Measurements from ENCODE around the gene ARFGEF2. TPM values are rescaled to one million over a fixed set of nuclear protein-coding genes. Genes with fewer than 3 reads are reported as not detected.

ARFGEF2 gene
- total RNA-seq, 2 experiments from 2014 or later = 30.4 to 30.8 TPM

DNA sequence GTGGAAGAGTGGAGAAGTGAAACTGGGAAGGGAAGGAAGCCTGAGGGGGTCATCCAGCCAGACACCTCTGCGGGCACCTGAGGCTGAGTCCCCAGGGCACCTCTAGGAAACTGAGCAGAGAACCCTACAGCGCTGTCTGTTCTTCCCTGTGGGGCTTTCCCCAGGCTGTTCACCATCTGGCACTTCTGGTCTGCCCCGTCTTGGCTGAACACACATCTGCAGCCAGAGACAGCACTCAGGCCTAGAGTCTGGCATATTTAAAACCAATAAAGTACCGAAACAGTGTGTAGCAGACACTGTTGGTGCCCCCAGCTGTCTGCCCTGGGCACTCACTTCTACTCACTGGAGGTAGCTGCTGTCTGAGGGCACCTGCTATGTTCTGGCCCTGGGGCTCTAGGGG, 9.4 kb upstream of the ARFGEF2 start:
- H3K27ac Mint-ChIP-seq = no peak overlapping the region
- no peak overlapping the region for H3K4me3 Mint-ChIP-seq
- H3K36me3 Mint-ChIP-seq = peaks cover 9% of the 10 kb centered on the region
- no peak for DNase-seq
- H3K9me3 Mint-ChIP-seq = peaks cover 6% of the 10 kb centered on the region
- no peaks in the 10 kb centered on the region for H3K27me3 Mint-ChIP-seq
- peaks cover 7% of the 10 kb centered on the region for H3K4me1 Mint-ChIP-seq

DNA sequence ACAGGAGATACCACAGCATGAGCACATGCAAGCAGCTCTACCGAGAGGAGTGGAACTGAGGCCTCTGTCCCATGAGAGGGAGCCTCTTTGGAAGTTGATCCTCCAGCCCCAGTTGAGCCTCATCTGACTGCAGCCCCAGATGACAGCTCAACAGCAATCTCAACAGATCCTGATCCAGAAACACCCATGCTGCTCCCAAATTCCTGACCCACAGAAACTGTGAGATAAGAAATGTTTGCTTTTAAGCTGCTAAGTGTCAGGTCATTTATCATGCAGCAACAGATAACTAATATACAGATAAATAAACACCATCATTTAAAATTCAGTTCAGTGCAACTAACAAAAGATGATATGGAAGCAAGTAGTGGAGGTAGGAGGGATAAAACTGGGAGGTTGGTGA, 4.8 kb upstream of the ARFGEF2 start:
- no peak overlapping the region for H3K4me3 Mint-ChIP-seq
- H3K27ac Mint-ChIP-seq = no peak overlapping the region
- no peaks in the 10 kb centered on the region for H3K9me3 Mint-ChIP-seq
- no peak for DNase-seq
- peaks cover 4% of the 10 kb centered on the region for H3K36me3 Mint-ChIP-seq
- no peaks in the 10 kb centered on the region for H3K27me3 Mint-ChIP-seq
- H3K4me1 Mint-ChIP-seq = peaks cover 8% of the 10 kb centered on the region

- H3K4me3 Mint-ChIP-seq = peak overlapping the region; percentile 97
- no peak overlapping the region for H3K27ac Mint-ChIP-seq
- no peaks in the 10 kb centered on the region for H3K27me3 Mint-ChIP-seq
- no peak for DNase-seq
- H3K9me3 Mint-ChIP-seq = no peaks in the 10 kb centered on the region
- H3K4me1 Mint-ChIP-seq = peaks cover 31% of the 10 kb centered on the region
- H3K36me3 Mint-ChIP-seq = peaks cover 4% of the 10 kb centered on the region
Measured at GRCh38 chr20:48919336-48919881, 2.1 kb upstream of the ARFGEF2 start.

DNA sequence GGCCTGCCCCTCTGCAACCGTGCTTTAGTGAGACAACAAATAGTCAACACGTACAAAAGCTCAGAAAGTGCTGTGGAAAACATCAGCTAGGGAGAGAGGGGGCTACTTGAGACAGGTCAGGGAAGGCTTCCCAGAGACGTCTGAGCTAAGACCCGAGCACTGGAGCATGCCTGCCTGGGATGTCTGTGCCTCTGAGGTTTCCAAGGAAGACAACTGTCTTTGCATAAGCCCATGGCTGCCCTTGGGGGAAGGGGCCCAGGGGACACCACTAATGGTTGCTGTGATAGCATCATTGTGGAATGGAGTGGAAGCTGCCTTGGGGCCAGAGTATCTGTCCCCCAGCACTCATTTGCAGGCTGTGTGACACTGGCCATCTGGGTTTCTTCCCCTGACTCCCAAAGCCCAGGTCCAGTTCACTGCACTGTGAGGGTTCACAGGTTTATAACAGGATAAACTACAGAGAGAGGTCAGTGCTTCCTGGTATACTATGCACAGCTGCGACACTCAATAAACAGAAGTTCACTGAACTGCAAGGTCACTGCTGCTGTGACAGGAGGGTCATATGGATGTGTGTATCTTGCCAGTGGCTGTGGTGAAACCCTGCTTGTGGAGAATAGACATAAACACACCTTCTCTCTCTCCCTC, 1.5 kb upstream of the ARFGEF2 start:
- Mint-ChIP-seq H3K9me3 (no peaks in the 10 kb centered on the region), H3K27ac (peak overlapping the region; percentile 96)

GRCh38 chr20:48920527-48921167, 864 bp upstream of the ARFGEF2 start:
- no peaks in the 10 kb centered on the region for H3K27me3 Mint-ChIP-seq
- H3K4me3 Mint-ChIP-seq = peak overlapping the region; percentile 97
- no peaks in the 10 kb centered on the region for H3K9me3 Mint-ChIP-seq
- no peak for DNase-seq
- H3K36me3 Mint-ChIP-seq = peaks cover 4% of the 10 kb centered on the region
- H3K27ac Mint-ChIP-seq = peak overlapping the region; percentile 96
- peaks cover 40% of the 10 kb centered on the region for H3K4me1 Mint-ChIP-seq

More for the DNA sequence above, 1.5 kb upstream of the ARFGEF2 start:
- Mint-ChIP-seq H3K4me3 (peak overlapping the region; percentile 97), H3K36me3 (peaks cover 4% of the 10 kb centered on the region), H3K4me1 (peaks cover 35% of the 10 kb centered on the region), H3K27me3 (no peaks in the 10 kb centered on the region)
- DNase-seq = no peak

- Mint-ChIP-seq H3K36me3 (peaks cover 12% of the 10 kb centered on the region), H3K4me3 (peak overlapping the region; percentile 94), H3K27ac (peak overlapping the region; percentile 94), H3K9me3 (no peaks in the 10 kb centered on the region), H3K27me3 (no peaks in the 10 kb centered on the region), H3K4me1 (peaks cover 52% of the 10 kb centered on the region)
- no peak for DNase-seq
Measured at GRCh38 chr20:48921883-48922820, 641 bp downstream of the ARFGEF2 start.

DNA sequence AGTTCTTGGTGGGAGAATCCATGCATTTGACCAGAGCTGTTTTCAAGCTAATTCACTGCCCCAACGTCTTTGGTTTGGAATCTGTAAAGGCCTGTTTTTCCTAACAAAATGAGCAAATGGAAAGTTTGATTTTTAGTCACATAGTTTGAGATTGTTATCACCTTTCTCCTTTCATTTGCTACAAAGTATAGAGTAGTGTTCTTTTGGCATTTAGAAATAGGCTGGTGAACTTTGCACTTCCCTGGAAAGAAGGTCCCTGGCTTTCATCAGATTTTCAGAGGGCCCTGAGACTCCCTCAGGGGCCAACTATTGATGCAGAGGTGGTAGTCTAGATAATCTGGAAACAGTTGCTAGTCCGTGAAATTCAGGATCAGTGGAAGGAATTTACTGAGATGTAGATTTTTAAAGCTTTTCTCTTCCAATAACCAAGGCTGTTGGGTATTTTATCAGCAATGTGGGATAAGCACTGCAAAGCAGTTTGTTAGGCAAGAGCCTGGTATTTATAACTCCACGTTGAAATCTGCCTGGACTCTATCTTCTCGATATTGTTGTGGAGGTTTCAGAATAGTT, 1.7 kb downstream of the ARFGEF2 start:
- H3K4me3 Mint-ChIP-seq = peak overlapping the region; percentile 94
- H3K27ac Mint-ChIP-seq = peak overlapping the region; percentile 74
- no peak for DNase-seq
- no peaks in the 10 kb centered on the region for H3K9me3 Mint-ChIP-seq
- no peaks in the 10 kb centered on the region for H3K27me3 Mint-ChIP-seq
- H3K4me1 Mint-ChIP-seq = peaks cover 52% of the 10 kb centered on the region
- H3K36me3 Mint-ChIP-seq = peaks cover 13% of the 10 kb centered on the region

GRCh38 chr20:48924756-48925109, 3.2 kb downstream of the ARFGEF2 start:
- Mint-ChIP-seq H3K27me3 (no peaks in the 10 kb centered on the region), H3K36me3 (peaks cover 13% of the 10 kb centered on the region), H3K4me1 (peaks cover 55% of the 10 kb centered on the region), H3K4me3 (no peak overlapping the region), H3K27ac (no peak overlapping the region), H3K9me3 (no peaks in the 10 kb centered on the region)
- DNase-seq = no peak

DNA sequence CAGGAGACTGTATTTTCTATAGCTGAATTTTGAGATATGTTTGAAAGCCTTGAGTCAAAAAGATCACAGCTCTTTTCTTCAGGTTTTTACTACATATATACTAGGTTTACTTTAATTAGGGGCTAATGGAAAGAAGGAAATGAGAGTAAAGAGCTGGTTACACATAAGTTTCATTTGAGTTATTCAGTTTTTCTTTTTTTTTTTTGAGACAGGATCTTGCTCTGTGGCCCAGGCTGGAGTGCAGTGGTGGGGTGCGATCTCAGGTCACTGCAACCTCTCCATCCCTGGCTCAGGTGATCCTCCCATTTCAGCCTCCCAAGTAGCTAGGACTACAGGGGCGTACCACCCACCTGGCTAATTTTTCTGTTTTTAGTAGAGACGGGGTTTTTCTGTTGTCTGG, 4.8 kb downstream of the ARFGEF2 start:
- no peak overlapping the region for H3K4me3 Mint-ChIP-seq
- H3K27me3 Mint-ChIP-seq = no peaks in the 10 kb centered on the region
- DNase-seq = no peak
- H3K9me3 Mint-ChIP-seq = no peaks in the 10 kb centered on the region
- H3K4me1 Mint-ChIP-seq = peaks cover 47% of the 10 kb centered on the region
- H3K27ac Mint-ChIP-seq = peak overlapping the region; percentile 24
- H3K36me3 Mint-ChIP-seq = peaks cover 9% of the 10 kb centered on the region

DNA sequence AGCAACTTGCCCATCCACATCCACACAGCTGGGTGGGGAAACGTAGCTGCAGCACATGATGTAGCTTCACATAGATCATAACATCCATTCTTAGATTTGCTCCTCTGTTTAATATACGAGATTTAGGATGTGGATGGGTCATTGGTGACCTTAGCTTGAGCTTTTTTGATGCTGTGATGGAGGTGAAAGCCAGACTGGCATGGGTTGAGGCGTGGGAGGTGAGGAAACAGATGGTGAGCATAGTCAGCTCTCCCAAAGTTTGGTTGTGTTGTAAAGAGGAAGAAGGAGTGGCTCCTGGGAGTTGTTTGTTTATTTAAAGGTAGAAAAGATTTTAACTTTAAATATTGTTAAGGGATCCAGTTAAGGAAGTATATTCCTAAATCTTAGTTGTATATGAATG, 5.3 kb downstream of the ARFGEF2 start:
- DNase-seq = no peak
- Mint-ChIP-seq H3K4me1 (peaks cover 47% of the 10 kb centered on the region), H3K36me3 (peaks cover 9% of the 10 kb centered on the region), H3K9me3 (no peaks in the 10 kb centered on the region), H3K27me3 (no peaks in the 10 kb centered on the region), H3K4me3 (no peak overlapping the region), H3K27ac (no peak overlapping the region)

- no peak overlapping the region for H3K27ac Mint-ChIP-seq
- H3K4me1 Mint-ChIP-seq = peaks cover 30% of the 10 kb centered on the region
- H3K27me3 Mint-ChIP-seq = no peaks in the 10 kb centered on the region
- DNase-seq = no peak
- peaks cover 15% of the 10 kb centered on the region for H3K36me3 Mint-ChIP-seq
- no peaks in the 10 kb centered on the region for H3K9me3 Mint-ChIP-seq
- no peak overlapping the region for H3K4me3 Mint-ChIP-seq
Measured at GRCh38 chr20:48928832-48929725, 7.6 kb downstream of the ARFGEF2 start.

DNA sequence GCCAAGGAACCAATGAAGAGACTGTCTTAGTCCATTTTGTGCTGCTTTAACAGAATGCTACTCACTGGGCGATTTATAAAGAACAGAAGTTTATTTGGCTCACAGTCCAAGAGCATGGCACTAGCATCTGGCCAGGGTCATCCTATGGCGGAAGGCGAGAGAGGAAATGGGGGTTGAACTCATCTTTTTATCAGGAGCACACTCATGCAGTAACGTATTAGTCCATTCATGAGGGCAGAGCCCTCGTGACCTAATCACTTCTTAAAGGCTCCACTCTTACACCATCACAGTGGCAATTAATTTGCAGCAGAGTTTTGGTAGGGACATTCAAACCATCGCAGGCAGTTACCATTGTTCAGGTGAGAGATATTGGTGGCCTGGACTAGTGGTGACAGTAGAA, 8.5 kb downstream of the ARFGEF2 start:
- Mint-ChIP-seq H3K27ac (no peak overlapping the region), H3K27me3 (no peaks in the 10 kb centered on the region), H3K36me3 (peaks cover 22% of the 10 kb centered on the region), H3K4me1 (peaks cover 25% of the 10 kb centered on the region), H3K9me3 (peaks cover 2% of the 10 kb centered on the region), H3K4me3 (no peak overlapping the region)
- DNase-seq = no peak

DNA sequence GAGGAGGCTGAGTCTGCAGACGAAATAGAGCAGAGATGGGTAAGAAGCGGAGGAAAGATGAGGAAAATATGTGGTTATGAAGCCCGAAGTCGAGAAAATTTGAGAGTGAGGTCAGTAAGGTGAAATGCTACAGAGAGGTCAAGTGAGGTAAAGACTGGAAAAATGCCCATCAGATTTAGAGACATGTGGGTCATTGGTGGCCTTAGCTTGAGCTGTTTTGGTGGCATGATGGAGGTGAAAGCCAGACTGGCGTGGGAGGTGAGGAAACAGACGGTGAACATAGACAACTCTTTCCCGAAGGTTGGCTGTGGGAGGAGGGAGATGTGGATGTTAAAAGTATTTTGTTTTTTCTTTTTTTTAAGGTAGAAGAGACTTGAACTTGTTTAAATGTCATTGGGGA, 9.4 kb downstream of the ARFGEF2 start:
- H3K27me3 Mint-ChIP-seq = no peaks in the 10 kb centered on the region
- peaks cover 2% of the 10 kb centered on the region for H3K9me3 Mint-ChIP-seq
- H3K27ac Mint-ChIP-seq = no peak overlapping the region
- DNase-seq = no peak
- H3K4me1 Mint-ChIP-seq = peaks cover 19% of the 10 kb centered on the region
- H3K4me3 Mint-ChIP-seq = no peak overlapping the region
- H3K36me3 Mint-ChIP-seq = peaks cover 23% of the 10 kb centered on the region
